GM19043 (cell line): ENCODE measurements around the gene RITA1.
"Not testable (repeated sequence)": the region's sequence is repeated elsewhere in the genome, so short reads cannot be mapped to it uniquely, and the experiment has no call there.

Source experiments
- ATAC-seq: cut with Tn5 transposase; IDR thresholded peaks from one replicate; pipeline ENCODE4 v1.9.1; 2021; ENCODE audit warnings: low read depth; ENCODE audit not compliant: unreplicated experiment

The RITA1 gene, protein sequence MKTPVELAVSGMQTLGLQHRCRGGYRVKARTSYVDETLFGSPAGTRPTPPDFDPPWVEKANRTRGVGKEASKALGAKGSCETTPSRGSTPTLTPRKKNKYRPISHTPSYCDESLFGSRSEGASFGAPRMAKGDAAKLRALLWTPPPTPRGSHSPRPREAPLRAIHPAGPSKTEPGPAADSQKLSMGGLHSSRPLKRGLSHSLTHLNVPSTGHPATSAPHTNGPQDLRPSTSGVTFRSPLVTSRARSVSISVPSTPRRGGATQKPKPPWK

DNA sequence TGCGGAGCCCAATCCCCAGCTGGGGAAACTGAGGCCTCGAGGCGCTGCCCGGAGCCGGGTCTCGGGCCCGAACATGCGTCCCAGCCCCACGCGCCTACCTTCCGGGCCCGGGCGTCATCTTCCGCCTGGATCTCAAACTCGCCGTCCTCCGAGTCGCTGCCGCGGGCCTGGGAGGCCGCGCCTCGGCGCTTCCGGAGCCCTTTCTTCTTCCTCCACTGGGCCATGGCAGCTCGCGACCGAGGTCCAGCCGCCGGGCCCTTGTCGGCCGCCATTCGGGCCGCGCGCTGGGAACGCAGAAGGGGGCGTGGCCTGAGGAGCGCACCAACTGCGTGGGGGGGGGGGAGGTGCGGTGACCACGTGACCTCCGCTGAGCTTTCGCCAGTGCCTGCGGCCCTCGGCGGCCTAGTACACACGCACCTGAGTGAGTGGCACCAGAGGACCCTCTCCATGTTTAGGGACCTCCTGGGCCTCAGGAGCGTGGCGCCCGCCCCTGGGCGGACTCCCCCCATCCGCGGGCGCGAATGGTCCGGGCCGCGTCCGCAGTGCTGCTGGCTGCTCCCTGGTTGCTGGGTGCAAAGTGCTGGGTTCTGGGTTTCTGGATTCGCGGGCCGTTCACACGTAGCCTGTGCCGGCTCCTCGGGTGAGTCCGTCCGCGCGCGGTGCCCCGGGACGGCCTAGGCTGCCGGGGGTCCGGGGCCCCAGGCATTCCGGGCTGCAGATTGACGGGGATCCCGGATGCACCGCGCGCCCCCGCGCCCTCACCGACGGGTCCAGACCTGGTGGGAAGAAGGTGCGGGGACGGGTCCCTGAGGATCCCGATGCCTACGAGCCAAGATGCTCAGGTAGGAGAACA, at the start of gene RITA1, which contains the start of gene DDX54:
RITA1 (plus strand) TSS at position 542 of the 853 bp plus-strand sequence. CDS start 1,026 bp downstream, outside the sequence.
DDX54 (minus strand) TSS at position 299 of the 853 bp plus-strand sequence; CDS start at position 272, 27 bp downstream.
- peak; percentile 39 for ATAC-seq

DNA sequence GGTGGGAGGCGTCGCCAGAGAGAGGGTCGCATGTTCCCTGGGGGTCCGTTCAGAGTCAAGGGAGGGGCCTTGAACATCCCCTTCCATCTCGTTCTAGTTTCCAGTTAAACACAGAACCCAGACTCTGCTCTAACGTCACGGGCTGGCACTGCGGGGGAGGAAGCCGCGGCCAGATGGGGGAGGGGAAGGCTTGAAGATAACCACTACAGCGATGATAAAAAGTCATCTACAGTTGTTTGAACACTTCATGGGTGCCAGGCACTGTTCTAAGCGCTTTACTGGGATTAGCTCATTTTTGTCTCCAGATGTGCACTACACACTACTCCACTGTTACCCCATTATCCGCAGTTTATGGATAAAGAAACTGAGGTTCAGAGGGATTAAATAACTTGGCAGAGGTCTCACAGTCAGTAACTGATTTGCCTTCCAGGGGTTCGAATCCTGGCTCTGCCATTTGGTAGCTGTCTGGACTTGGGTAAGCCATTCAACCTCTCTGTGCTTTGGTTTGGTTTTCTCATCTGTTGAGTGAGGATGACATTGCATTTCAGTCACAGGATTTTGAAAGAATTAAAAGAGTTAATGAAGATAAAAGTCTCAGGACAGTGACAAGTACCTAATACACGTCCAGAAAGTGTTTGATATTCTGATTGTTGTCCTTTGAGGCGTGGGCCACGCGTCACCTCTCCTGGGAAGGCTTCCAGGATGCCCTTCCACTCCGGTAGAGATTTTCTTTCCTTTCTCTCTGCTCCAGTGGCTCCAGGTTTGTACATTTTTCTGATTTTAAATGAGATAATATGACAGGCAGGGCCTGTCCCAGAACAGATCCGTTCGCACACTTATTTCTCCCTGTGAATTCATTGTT, 49.2 kb upstream of the RITA1 start:
- ATAC-seq = no peak

DNA sequence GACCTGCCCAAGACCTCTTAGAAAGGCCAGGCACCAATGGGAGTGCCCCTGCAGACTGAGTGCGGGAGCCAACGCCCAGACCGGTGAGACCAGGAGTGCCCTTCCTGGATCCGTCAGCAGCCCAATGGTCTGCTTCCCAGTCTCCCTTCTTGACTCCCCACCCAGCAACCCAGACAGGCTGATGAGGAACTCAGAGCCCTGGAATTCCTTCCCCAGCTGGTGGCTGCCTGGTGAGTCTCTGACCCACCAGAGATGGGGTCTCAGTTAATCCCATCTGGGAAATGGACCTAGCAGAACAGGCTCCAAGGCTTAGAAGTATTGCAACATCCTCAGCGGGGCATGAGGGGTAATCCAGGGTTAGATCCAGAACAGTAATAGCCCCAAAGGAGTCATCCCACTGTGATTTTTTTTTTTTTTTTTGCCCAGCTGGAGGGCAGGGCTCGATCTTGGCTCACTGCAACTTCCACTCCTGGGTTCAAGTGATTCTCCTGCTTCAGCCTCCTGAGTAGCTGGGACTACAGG, 48.5 kb upstream of the RITA1 start:
- no peak for ATAC-seq

DNA sequence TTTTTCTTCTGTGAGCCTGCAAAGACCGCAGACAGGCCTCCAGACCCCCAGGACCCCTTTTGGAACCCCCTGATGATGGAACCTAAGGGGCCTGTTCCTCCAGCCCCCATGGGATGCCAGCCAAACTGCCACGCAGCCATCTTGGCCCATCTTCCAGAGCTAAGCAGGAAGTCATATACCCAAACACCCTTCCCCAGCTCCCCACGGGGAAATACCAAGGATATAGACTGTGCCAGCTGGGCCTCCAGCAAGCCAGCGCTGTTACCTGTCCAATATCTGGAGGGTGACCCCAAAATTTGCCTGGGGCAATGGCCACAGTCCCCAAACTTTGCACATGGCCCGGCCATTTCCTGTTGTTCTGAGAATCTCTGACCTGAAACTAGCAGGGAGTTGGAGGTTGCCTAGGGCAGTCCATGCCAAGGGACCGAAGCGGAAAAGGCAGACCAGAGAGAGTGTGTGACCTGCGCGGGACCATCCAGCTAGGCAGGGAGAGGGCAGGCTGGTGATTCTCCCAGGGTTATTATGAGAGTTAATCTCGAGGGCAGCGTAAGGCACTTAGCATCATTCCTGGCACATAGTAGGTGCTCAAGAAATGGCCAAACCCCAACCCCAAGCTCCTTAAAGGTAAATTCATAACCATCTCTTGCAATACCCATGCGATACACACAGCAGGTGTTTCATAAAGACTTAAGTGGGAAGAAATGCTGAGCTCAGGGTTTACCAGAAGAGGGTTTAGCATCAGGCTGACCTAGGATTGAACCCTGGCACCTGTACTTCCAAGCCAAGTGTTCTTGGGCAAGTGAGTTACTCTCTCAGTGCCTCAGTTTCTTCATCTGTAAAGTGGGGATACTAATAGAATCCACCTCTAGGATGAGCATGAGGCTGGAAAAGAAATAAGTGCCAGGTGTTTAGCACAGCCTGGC, 47.4 kb upstream of the RITA1 start:
- no peak for ATAC-seq

DNA sequence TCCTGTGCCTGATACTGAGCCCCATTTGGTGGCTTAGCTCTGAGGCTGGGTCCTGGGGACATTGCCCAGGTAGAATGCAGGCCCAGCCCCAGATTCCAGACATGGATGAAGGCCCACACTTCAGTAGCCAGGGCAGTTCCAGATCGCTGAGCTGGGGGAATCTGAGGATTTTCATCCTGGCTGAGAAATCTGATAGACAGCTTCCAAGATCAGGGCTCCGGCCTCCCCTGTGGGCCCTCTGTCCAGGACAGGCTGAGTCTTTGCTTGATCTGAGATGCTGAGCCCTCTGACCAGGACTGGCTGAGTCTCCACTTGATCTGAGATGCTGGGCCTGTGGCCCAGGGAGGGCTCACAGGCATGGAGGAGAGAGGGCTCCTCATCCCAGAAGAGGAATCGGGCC, 46.7 kb upstream of the RITA1 start:
- ATAC-seq = no peak

DNA sequence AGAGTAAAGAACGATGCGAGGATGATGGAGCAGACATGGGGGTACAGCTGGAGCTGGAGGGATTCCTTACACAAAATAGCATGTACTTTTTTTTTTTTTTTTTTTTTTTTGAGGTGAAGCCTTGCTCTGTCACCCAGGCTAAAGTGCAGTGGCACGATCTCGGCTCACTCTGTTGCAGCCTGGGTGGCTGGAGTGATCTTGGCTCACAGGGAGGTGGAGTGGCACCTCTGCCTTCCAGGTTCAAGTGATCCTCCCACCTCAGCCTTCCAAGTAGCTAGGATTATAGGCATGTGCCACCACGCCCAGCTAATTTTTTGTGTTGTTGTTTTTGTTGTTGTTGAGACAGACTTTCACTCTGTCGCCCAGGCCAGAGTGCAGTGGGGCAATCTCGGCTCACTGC, 44.8 kb upstream of the RITA1 start:
- ATAC-seq = no peak

DNA sequence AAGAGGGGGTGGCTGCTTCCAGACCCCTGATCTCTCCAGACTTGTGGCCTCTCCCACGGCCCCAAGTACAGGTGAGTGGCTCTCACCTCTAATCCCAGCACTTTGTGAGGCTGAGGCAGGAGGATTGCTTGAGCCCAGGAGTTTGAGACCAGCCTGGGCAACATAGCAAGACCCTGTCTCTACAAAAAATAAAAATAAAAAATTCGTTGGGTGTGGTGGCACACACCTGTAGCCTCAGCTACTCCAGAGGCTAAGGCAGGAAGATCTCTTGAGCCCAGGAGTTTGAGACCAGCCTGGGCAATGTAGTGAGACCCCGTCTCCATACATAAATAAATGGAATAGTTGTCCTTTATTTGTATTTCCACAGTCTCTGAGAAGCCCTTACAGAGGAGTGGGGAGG, 43.8 kb upstream of the RITA1 start:
- ATAC-seq = not testable (repeated sequence)

DNA sequence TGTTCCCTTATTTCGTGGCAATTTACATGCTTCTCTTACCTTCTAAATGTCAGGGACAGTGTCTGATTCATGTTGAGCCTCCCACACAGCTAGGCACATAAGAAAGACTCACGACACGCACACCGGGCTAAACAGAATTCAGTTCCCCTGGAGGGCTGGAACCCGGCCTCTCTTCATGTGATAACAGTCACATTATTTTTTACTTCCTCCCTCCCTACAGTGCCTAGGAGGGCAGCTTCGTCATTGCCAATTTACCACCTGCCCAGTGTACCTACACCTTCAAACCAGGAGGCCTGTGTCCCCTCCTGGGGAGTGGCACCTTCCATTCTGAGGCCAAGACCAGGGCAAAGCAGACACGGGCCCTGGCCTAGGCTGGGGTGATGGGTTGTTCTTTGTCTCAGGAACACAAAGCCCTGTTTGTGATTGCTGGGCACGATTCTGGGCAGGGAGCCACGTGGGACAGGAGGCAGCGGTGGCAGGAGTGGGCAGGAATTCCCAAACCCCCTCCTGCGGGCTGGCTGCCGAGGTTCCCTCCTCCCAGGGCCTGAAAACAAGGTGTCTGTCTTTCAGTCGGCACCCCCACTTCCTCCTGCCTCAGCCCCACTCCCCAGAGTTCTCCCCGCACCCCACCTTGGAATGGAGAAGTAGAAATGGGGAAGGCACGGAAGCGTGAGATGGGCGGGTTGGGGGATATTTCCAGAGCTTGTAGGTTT, 43.2 kb upstream of the RITA1 start:
- ATAC-seq = no peak

DNA sequence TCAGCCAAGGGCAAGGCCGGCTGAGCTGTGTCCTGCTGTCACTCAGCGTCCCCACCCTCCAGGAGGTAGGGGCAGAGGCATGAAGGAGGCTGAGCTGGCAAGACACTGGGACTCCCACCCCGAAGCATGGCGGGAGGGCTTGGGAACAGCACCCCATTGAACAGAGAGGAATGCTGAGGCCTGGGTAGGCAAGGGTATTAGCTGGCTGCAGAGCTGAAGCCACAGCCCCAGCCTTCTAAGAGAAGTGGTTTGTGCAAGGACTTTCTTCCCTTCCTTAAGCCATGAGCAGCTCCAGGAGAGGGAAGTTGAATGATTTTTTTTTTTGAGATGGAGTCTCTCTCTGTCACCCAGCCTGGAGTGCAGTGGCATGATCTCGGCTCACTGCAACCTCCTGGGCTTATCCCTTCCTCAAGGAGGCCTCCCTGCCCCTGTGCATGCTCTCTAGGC, 42.6 kb upstream of the RITA1 start:
- ATAC-seq = no peak

DNA sequence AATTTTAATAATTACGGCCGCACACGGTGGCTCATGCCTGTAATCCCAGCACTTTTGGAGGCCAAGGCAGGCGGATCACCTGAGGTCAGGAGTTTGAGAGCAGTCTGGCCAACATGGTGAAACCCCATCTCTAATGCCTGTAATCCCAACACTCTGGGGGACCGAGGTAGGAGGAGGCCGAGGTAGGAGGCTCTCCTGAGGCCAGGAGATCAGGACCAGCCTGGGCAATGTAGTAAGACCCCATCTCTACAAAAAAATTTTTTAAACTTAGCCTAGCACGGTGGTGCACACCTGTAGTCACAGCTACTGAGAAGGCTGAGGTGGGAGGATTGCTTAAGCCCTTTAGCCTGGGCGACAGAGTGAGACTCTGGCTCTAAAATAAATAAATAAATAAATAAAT, 41.6 kb upstream of the RITA1 start:
- no peak for ATAC-seq

DNA sequence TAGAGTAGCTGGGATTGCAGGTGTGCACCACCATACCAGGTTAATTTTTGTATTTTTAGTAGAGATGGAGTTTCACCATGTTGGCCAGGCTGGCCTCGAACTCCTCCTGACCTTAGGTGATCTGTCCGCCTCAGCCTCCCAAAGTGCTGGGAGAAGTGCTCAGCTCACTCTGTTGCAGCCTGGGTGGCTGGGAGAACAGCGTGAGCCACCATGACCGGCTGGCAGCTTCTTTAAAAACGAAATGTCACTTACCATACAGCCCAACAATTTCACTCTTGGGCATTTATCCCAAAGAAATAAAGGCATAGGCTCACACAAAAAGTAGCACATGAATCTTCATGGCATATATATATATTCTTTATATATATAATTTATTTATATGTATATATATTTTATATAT, 40.7 kb upstream of the RITA1 start:
- ATAC-seq = no peak

DNA sequence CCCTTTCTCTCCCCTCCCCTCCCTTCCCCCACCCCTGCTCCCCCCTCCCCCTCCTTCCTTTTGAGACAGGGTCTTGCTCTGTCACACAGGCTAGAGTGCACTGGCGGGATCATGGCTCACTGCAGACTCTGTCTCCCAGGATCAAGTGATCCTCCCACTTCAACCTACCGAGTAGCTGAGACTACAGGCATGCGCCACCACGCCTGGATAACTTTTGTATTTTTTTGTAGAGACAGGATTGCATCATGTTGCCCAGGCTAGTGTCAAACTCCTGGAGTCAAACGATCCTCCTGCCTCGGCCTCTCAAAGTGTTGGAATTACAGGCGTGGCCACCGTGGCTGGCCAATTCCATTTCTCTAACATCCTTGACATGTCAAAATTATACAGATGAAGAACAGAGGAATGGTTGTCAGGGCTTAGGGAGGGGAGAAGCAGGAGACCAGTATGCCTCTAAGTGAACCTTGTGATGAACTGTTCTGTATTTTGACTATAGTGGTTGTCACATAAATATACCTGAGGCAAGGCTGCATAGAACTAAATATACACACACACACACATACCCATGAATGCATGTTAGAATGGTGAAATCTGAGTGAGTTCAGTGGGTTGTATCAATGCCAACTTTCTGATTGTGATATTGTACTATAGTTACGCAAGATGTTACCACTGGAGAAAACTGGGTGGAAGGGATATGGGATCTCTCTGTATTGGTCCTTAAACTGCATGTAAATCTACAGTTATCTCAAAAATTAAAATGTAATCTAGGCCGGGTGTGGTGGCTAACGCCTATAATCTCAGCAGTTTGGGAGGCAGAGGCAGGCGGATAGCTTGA, 39.6 kb upstream of the RITA1 start:
- no peak for ATAC-seq

DNA sequence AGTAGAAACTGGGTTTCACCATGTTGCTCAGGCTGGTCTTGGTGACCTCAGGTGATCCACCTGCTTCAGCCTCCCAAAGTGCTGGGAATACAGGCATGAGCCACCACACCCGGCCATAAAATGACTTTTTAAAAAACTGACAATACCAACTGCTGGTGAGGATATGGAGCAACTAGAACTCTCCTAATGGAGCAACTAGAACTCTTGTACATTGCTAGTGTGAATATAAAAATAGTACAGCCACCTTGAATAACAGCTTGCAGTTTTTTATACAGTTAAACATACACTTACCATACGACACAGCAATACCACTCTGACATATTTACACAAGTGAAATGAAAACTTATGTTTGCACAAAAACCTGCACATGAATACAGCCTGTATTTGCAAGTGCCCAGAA, 38.5 kb upstream of the RITA1 start:
- no peak for ATAC-seq

DNA sequence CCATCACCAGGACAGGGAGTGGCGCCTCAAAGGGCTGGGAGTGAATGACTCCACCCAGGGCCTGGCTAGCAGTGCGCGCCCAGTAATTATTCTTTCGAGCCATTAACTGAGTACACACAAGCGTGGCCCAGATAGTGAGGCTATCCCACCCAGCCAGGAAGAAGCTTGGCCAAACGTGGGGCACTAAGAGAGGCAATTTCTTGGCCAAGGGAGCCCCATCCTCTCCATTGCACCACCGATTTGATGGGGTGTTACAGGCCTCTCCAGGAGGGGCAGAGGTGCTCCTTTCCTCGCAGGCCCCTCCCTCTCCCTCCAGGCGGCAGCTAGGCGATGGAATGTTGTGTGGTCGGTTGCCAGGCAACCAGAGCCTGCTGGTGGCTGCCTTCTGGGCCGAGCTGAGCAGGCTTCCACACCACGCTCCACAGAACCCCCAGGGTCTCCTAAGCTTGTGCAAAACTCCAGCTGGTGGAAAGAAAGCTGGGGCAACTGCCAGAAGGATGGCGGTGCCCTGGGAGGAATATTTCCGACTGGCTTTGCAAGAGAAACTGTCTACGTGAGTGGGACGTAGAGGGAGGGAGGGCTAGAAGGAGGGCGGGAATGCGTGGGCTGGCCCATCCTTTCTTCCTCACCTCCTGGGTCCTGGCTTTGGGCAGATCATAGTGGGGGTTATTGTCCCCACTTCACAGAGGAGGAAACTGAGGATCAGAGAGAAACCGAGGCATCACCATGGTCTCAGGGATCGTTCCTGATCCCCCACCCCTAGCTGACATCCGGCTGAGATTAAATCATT, 36.0 kb upstream of the RITA1 start, which contains the start of gene CFAP73:
CFAP73 (plus strand) TSS at position 364 of the 790 bp plus-strand sequence; CDS start at position 498, 134 bp downstream.
- ATAC-seq = no peak

DNA sequence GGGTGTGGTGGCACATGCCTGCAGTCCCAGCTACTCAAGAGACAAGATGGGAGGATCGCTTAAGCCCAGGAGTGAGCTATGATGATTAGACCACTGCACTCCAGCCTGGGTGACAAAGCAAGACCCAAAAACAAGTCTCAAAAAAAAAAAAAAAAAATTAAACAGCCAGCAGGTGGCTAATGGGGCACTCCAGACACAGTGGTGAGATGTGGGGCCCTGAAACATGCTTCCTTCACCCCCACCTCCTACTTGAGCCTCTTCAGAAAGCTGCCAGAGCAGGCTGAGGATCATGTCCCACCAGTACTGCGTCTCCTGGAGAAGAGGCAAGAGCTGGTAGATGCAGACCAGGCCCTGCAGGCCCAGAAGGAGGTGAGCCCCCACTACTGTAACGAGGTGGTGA, 33.9 kb upstream of the RITA1 start:
- ATAC-seq = no peak

DNA sequence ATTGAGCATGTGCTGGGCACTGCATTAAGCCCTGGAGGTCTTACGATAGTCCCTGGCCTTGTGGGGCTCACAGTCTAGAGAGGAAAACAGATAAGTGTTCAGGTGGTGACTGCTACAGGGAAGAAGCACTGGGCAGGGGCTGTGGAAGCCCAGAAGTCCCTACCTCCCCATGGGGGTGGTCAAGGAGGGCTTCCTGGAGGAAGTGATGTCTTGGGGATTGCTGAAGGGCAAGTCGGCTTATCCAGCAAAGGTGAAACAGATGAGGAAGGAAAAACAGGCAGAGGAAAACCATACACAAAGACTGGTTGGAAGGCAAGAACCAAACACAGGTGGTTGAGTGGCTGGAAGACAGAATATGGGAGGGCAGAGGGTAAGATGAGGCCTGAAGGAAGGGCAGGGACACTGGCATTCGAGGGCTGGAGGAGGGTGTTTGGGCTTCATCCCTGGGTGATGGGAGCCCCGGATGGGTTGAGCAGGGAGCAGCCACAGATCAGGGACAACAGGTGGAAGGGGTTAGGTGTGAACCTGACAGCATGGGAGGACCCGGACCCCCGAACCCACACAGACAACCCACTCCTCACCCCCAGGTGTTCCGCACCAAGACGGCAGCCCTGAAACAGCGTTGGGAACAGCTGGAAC, 33.2 kb upstream of the RITA1 start:
- no peak for ATAC-seq
